ENCODE data around the gene MAP1LC3B.
"Not testable (repeated sequence)": the region's sequence is repeated elsewhere in the genome, so short reads cannot be mapped to it uniquely, and the experiment has no call there.

The MAP1LC3B gene

GRCh38 chr16:87374313-87374712 lies 17.8 kb upstream of the MAP1LC3B start:
- Histone ChIP-seq H3K36me3 (replicated peaks) (no peaks in the 10 kb centered on the region), H3K27me3 (replicated peaks) (no peaks in the 10 kb centered on the region), H3K27ac (no peak overlapping the region), H3K4me3 (ENCODE audit: low read depth, low read length) (no peak overlapping the region)
- in situ Hi-C loops (cut with HindIII; ENCODE audit: low pct_ligation_motif_present, low sequenced_read_pairs): no loop called here
- no peak for TF ChIP-seq CTCF (IDR thresholded peaks at IDR 0.05; ENCODE audit: low read depth, low read length, missing control alignments)
- no peak for DNase-seq

- DNase-seq: no peak
- in situ Hi-C loops (cut with HindIII; ENCODE audit: low pct_ligation_motif_present, low sequenced_read_pairs): no loop called here
Measured at GRCh38 chr16:87375426-87376135, 16.6 kb upstream of the MAP1LC3B start.

GRCh38 chr16:87376660-87377059 lies 15.5 kb upstream of the MAP1LC3B start:
- H3K27me3 ChIP-seq (replicated peaks): no peaks in the 10 kb centered on the region
- no peak for TF ChIP-seq CTCF (IDR thresholded peaks at IDR 0.05; ENCODE audit: low read depth, low read length, missing control alignments)
- H3K27ac ChIP-seq: no peak overlapping the region
- no peak overlapping the region for H3K4me3 ChIP-seq (ENCODE audit: low read depth, low read length)
- no peaks in the 10 kb centered on the region for H3K36me3 ChIP-seq (replicated peaks)
- in situ Hi-C loops (cut with HindIII; ENCODE audit: low pct_ligation_motif_present, low sequenced_read_pairs): no loop called here
- DNase-seq: no peak

More at GRCh38 chr16:87375426-87376135, 16.6 kb upstream of the MAP1LC3B start:
- Histone ChIP-seq H3K36me3 (replicated peaks) (no peaks in the 10 kb centered on the region), H3K27me3 (replicated peaks) (no peaks in the 10 kb centered on the region), H3K27ac (peak overlapping the region; percentile 43), H3K4me3 (ENCODE audit: low read depth, low read length) (no peak overlapping the region)
- TF ChIP-seq CTCF (IDR thresholded peaks at IDR 0.05; ENCODE audit: low read depth, low read length, missing control alignments): no peak

- H3K4me3 ChIP-seq (ENCODE audit: low read depth, low read length); H3K27me3 ChIP-seq (replicated peaks); in situ Hi-C loops (cut with HindIII; ENCODE audit: low pct_ligation_motif_present, low sequenced_read_pairs); H3K27ac ChIP-seq; DNase-seq; H3K36me3 ChIP-seq (replicated peaks): not testable (repeated sequence)
Measured at GRCh38 chr16:87379312-87379752, 12.8 kb upstream of the MAP1LC3B start.

- no peaks in the 10 kb centered on the region for H3K36me3 ChIP-seq (replicated peaks)
- no peak for TF ChIP-seq CTCF (IDR thresholded peaks at IDR 0.05; ENCODE audit: low read depth, low read length, missing control alignments)
- in situ Hi-C loops (cut with HindIII; ENCODE audit: low pct_ligation_motif_present, low sequenced_read_pairs): no loop called here
- H3K4me3 ChIP-seq (ENCODE audit: low read depth, low read length): no peak overlapping the region
- H3K27ac ChIP-seq: peak overlapping the region; percentile 62
- no peak for DNase-seq
- no peaks in the 10 kb centered on the region for H3K27me3 ChIP-seq (replicated peaks)
Measured at GRCh38 chr16:87380403-87380802, 11.7 kb upstream of the MAP1LC3B start.

- no peak for DNase-seq
- TF ChIP-seq CTCF (IDR thresholded peaks at IDR 0.05; ENCODE audit: low read depth, low read length, missing control alignments): peak; percentile 35
- peak overlapping the region; percentile 62 for H3K27ac ChIP-seq
- no peaks in the 10 kb centered on the region for H3K36me3 ChIP-seq (replicated peaks)
- no peaks in the 10 kb centered on the region for H3K27me3 ChIP-seq (replicated peaks)
- no peak overlapping the region for H3K4me3 ChIP-seq (ENCODE audit: low read depth, low read length)
- in situ Hi-C loops (cut with HindIII; ENCODE audit: low pct_ligation_motif_present, low sequenced_read_pairs): no loop called here
Measured at GRCh38 chr16:87380881-87381280, 11.3 kb upstream of the MAP1LC3B start.

All from brain microvascular endothelial cell (primary cell).